GM21619 (cell line): ENCODE measurements around the gene PTPRF.

Source experiments
- ATAC-seq: cut with Tn5 transposase; IDR thresholded peaks from one replicate; pipeline ENCODE4 v1.9.1; 2021; ENCODE audit not compliant: unreplicated experiment

PTPRF gene

GRCh38 chr1:43576521-43576920, 45.8 kb downstream of the PTPRF start:
- no peak for ATAC-seq

GRCh38 chr1:43577655-43578542, 47.2 kb downstream of the PTPRF start:
- no peak for ATAC-seq

- no peak for ATAC-seq
Measured at GRCh38 chr1:43580039-43580438, 49.4 kb downstream of the PTPRF start.

GRCh38 chr1:43582162-43582566, 51.5 kb downstream of the PTPRF start:
- no peak for ATAC-seq

- ATAC-seq: no peak
Measured at GRCh38 chr1:43583058-43583457, 52.4 kb downstream of the PTPRF start.

- ATAC-seq: no peak
Measured at GRCh38 chr1:43584204-43584603, 53.5 kb downstream of the PTPRF start.

GRCh38 chr1:43585557-43585956, 54.9 kb downstream of the PTPRF start:
- no peak for ATAC-seq

- no peak for ATAC-seq
Measured at GRCh38 chr1:43586136-43586731, 55.6 kb downstream of the PTPRF start.

GRCh38 chr1:43587001-43587400, 56.3 kb downstream of the PTPRF start:
- ATAC-seq: no peak

- no peak for ATAC-seq
Measured at GRCh38 chr1:43587594-43587993, 56.9 kb downstream of the PTPRF start.

GRCh38 chr1:43588592-43588991, 57.9 kb downstream of the PTPRF start:
- ATAC-seq: no peak

- no peak for ATAC-seq
Measured at GRCh38 chr1:43590388-43590925, 59.8 kb downstream of the PTPRF start.

- ATAC-seq: no peak
Measured at GRCh38 chr1:43591181-43591580, 60.5 kb downstream of the PTPRF start.

- no peak for ATAC-seq
Measured at GRCh38 chr1:43592051-43592665, 61.5 kb downstream of the PTPRF start.

- ATAC-seq: no peak
Measured at GRCh38 chr1:43592974-43593683, 62.4 kb downstream of the PTPRF start.

- ATAC-seq: no peak
Measured at GRCh38 chr1:43596579-43596978, 65.9 kb downstream of the PTPRF start.

GRCh38 chr1:43597028-43597427, 66.3 kb downstream of the PTPRF start:
- ATAC-seq: no peak

GRCh38 chr1:43597721-43598120, 67.0 kb downstream of the PTPRF start:
- no peak for ATAC-seq

GRCh38 chr1:43598622-43599021, 67.9 kb downstream of the PTPRF start:
- ATAC-seq: no peak

- no peak for ATAC-seq
Measured at GRCh38 chr1:43600033-43601020, 69.6 kb downstream of the PTPRF start.
